GM12878 (cell line): Measurements from ENCODE around the gene C6orf62. TPM values are rescaled to one million over a fixed set of nuclear protein-coding genes. Genes with fewer than 3 reads are reported as not detected.

Source experiments
- ATAC-seq: fragments of 200-7000 bp; cut with Tn5 transposase; 3 replicates; pipeline ENCODE4 v1.9.1; 2020; ENCODE audit warnings: mild to moderate bottlenecking, moderate library complexity
- BruUV-seq: library from RNA; stranded (reverse); fragments of 400-500 nt; replicated peaks from 2 replicates; lab custom pipeline; 2021; lab: Mats Ljungman, UMichigan
- CTCF ChIA-PET: fragments of 300-600 bp; sonication (Branson Sonifier 250); formaldehyde crosslinking; extraction: SDS; loops from one replicate; lab custom pipeline; 2021; ENCODE audit warnings: inconsistent platforms; lab: Yijun Ruan, JAX
- POLR2A ChIA-PET: fragments of 350-600 bp; formaldehyde crosslinking; extraction: SDS; loops from one replicate; lab custom pipeline; 2021; ENCODE audit warnings: inconsistent platforms; lab: Charles Lee
- RAD21 ChIA-PET: fragments of 300-600 bp; sonication (Branson Sonifier 250); formaldehyde crosslinking; loops from one replicate; lab custom pipeline; 2023; ENCODE audit warnings: antibody characterized with exemption; ENCODE audit not compliant: unreplicated experiment; lab: Charles Lee
- SMC1A ChIA-PET: fragments of 300-600 bp; sonication (Branson Sonifier 250); formaldehyde crosslinking; loops from one replicate; lab custom pipeline; 2023; ENCODE audit not compliant: unreplicated experiment, uncharacterized antibody; lab: Charles Lee
- DNase-seq: peaks from one replicate; pipeline ENCODE4 v3.0.0-alpha.2; 2011; ENCODE audit warnings: low read depth, low spot score
- FAIRE-seq: peaks from 3 replicates; lab custom pipeline; 2011; peaks lifted over from hg19 to GRCh38; lab: Jason Lieb, UNC
- H2AFZ ChIP-seq: 2 replicates; pipeline ENCODE4 v1.6.0; 2011; ENCODE audit warnings: low read depth, low read length, control low read depth; ENCODE audit not compliant: control insufficient read depth
- H3K27ac ChIP-seq: 2 replicates; pipeline ENCODE4 v1.5.1; 2011; ENCODE audit warnings: control low read depth; ENCODE audit not compliant: control insufficient read depth, insufficient read depth
- H3K27me3 ChIP-seq, 2 experiments: replicated peaks in 1 of 2; 2 replicates each; pipeline versions ENCODE4 v1.6.0 to v1.6.1; 2011; ENCODE audit warnings: low read length in 1 of 2; ENCODE audit not compliant: control insufficient read depth in 2 of 2, insufficient read depth in 2 of 2
- H3K36me3 ChIP-seq, 2 experiments: 2 replicates each; pipeline ENCODE4 v1.5.1; 2011; ENCODE audit warnings: low read length in 1 of 2; ENCODE audit not compliant: control insufficient read depth in 2 of 2, insufficient read depth in 2 of 2
- H3K4me1 ChIP-seq: 2 replicates; pipeline ENCODE4 v1.6.1; 2011; ENCODE audit warnings: mild to moderate bottlenecking, low read length, moderate library complexity, mixed read lengths; ENCODE audit not compliant: control insufficient read depth, insufficient read depth
- H3K4me2 ChIP-seq: 2 replicates; pipeline ENCODE4 v1.6.0; 2011; ENCODE audit warnings: control low read depth; ENCODE audit not compliant: control insufficient read depth, insufficient read depth
- H3K4me3 ChIP-seq: fragments of 200-600 bp; sonication (generic); 2 replicates; pipeline ENCODE4 v1.5.1; 2016
- H3K79me2 ChIP-seq: 2 replicates; pipeline ENCODE4 v1.6.0; 2011; ENCODE audit warnings: low read length; ENCODE audit not compliant: control insufficient read depth, insufficient read depth
- H3K9ac ChIP-seq: 2 replicates; pipeline ENCODE4 v1.8.0; 2011; ENCODE audit warnings: low read length, control low read depth, mixed read lengths; ENCODE audit not compliant: control insufficient read depth, insufficient read depth
- H3K9me3 ChIP-seq: replicated peaks from 3 replicates; pipeline ENCODE4 v1.5.1; 2011; ENCODE audit warnings: mild to moderate bottlenecking, low read length; ENCODE audit not compliant: control insufficient read depth, insufficient read depth
- H4K20me1 ChIP-seq: 2 replicates; pipeline ENCODE4 v1.6.0; 2011; ENCODE audit not compliant: control insufficient read depth, insufficient read depth
- ATF7 ChIP-seq: fragments of 450-650 bp; IDR thresholded peaks from 2 replicates; pipeline ENCODE4 v1.6.1; 2016; ENCODE audit warnings: low read depth, mild to moderate bottlenecking
- CEBPB ChIP-seq, 2 experiments: fragments of 150-350 bp in 1 of 2; IDR thresholded peaks; 2 replicates each; pipeline ENCODE4 v1.6.1; 2012 to 2014; ENCODE audit warnings: low read depth in 2 of 2, low read length in 2 of 2, borderline replicate concordance in 1 of 2, inconsistent platforms in 1 of 2
- FOXM1 ChIP-seq: IDR thresholded peaks from 2 replicates; pipeline ENCODE4 v1.6.1; 2012; ENCODE audit warnings: low read depth, mild to moderate bottlenecking, inconsistent platforms, low read length, moderate library complexity
- GATAD2B ChIP-seq: fragments of 450-650 bp; conservative IDR thresholded peaks from 2 replicates; pipeline ENCODE4 v1.6.1; 2017; ENCODE audit warnings: low read depth, mild to moderate bottlenecking, moderate library complexity
- IKZF1 ChIP-seq: fragments of 450-650 bp; conservative IDR thresholded peaks from 2 replicates; pipeline ENCODE4 v1.6.1; 2017; ENCODE audit warnings: antibody characterized with exemption, mild to moderate bottlenecking
- JUNB ChIP-seq: IDR thresholded peaks from 2 replicates; pipeline ENCODE4 v1.6.1; 2016; ENCODE audit warnings: antibody characterized with exemption, mild to moderate bottlenecking
- NFIC ChIP-seq: IDR thresholded peaks from 2 replicates; pipeline ENCODE4 v1.6.1; 2012; ENCODE audit warnings: low read depth, mild to moderate bottlenecking, inconsistent platforms, low read length, moderate library complexity
- RAD21 ChIP-seq: IDR thresholded peaks from 2 replicates; pipeline ENCODE4 v1.6.1; 2011; ENCODE audit warnings: mild to moderate bottlenecking, low read depth, low read length, moderate library complexity; ENCODE audit not compliant: insufficient read depth
- SMARCA5 ChIP-seq: fragments of 450-650 bp; IDR thresholded peaks from 2 replicates; pipeline ENCODE4 v1.6.1; 2017; ENCODE audit warnings: mild to moderate bottlenecking
- SUPT20H ChIP-seq: IDR thresholded peaks from 2 replicates; pipeline ENCODE4 v1.6.1; 2011; ENCODE audit warnings: low read depth, mild to moderate bottlenecking, low read length, moderate library complexity, borderline replicate concordance; ENCODE audit not compliant: control insufficient read depth
- TCF3 ChIP-seq: IDR thresholded peaks from 2 replicates; pipeline ENCODE4 v1.6.1; 2012; ENCODE audit warnings: low read depth, mild to moderate bottlenecking, low read length, borderline replicate concordance; ENCODE audit not compliant: insufficient read depth
- YBX1 ChIP-seq: fragments of 450-650 bp; IDR thresholded peaks from 2 replicates; pipeline ENCODE4 v1.6.1; 2016; ENCODE audit warnings: antibody characterized with exemption
- ZBED1 ChIP-seq: IDR thresholded peaks from 2 replicates; pipeline ENCODE4 v1.6.1; 2016; ENCODE audit warnings: borderline replicate concordance
- ZSCAN29 ChIP-seq: fragments of 450-650 bp; IDR thresholded peaks from 2 replicates; pipeline ENCODE4 v1.6.1; 2017; ENCODE audit warnings: mild to moderate bottlenecking, moderate library complexity
- WGBS: methylation state at CpG from one replicate; pipeline ENCODE4 v1.1.6; 2016; ENCODE audit warnings: low lambda C conversion rate; ENCODE audit not compliant: insufficient replicate concordance, insufficient coverage; ENCODE audit errors: missing lambda C conversion rate; 5-methylcytosine and 5-hydroxymethylcytosine counted together
- in situ Hi-C: fragments of 300-500 bp; cut with MboI; formaldehyde crosslinking; loops from 9 replicates; pipeline ENCODE4 v1.14.3; 2018; ENCODE audit warnings: mixed read lengths
- intact Hi-C: fragments of 100-400 bp; cut with micrococcal nuclease; formaldehyde crosslinking; loops from one replicate; pipeline ENCODE4 v1.14.2; 2022; ENCODE audit not compliant: unreplicated experiment
- polyA plus RNA-seq, 11 experiments: library from polyadenylated mRNA; depleted of rRNA in 4 of 11; unstranded in 6 of 11; stranded (reverse) in 5 of 11; fragments of >200 nt; fragmentation: Nextera tagmentation in 4 of 11; fragmentation: Illumina TruSeq in 1 of 11; extraction: Ambion mirVana in 4 of 11; extraction: Trizol in 1 of 11; gene quantifications; 1 replicate in 1 of 11; 2 replicates in 10 of 11; pipeline versions ENCODE4 v1.2.1 to v1.2.3, GENCODE V29; 2011 to 2016; ENCODE audit warnings: inconsistent platforms in 2 of 11, missing spikeins in 2 of 11, low read depth in 1 of 11
- total RNA-seq, 4 experiments: library from RNA; depleted of rRNA in 3 of 4; stranded (reverse); fragments of >200 nt in 3 of 4; fragmentation: Illumina TruSeq in 1 of 4; extraction: Trizol in 1 of 4; gene quantifications; 2 replicates each; pipeline versions ENCODE4 v1.2.1 to v1.2.3, GENCODE V29; 2013 to 2021
- TF ChIP-seq, protein P1 (sequence below): fragments of 450-650 bp; IDR thresholded peaks from 2 replicates; pipeline ENCODE4 v1.6.1; 2017; ENCODE audit warnings: mild to moderate bottlenecking, moderate library complexity
- TF ChIP-seq, protein P2 (sequence below): fragments of 450-650 bp; formaldehyde crosslinking; IDR thresholded peaks from 2 replicates; pipeline ENCODE4 v1.4.0; 2022; ENCODE audit warnings: mild to moderate bottlenecking, moderate library complexity

C6orf62 gene
- total and polyA plus RNA-seq, 10 of the 15 experiments (the other 5 are each of a cell fraction or from before 2014, with no cell fraction given) = 55.6 to 565 (median 126) TPM

DNA sequence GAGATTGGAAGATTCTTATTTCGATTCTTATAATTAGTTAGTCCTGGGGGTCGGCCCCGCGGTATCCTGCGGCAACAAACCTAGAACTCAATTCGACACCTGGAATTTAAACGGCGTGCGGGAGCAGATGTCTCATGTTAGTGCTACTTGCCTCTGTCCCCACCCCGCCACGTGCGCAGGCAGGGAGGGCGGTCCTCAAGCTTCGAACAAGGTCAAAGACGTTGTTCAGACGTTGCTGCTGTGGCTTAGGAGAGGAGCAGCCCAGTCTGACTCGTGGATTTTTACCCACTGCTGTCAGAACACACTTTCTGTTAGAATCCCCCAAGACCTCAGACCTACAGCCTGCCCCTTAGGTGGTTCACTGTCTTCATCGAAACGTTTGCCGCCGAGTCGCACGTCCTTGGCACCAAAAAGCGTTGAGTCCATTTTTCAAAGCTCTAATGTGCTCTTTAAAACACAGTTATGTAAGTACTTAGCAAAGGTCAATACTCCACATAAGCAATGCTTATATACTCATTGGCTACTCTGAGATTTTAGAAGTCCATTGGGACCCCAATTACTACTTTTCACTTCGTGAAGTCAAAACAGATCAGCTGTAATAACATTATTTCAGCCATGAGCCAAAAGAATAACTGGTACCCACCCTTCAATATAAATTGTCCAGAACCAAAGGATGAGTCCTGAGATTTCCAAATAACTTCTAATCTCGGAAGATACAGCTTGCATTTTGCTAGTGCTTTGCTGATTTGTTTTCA lies 2.7 kb upstream of the C6orf62 start:
- ChIA-PET POLR2A (interaction anchor here (0.5 to 2.1 kb wide), 12 partner anchors 14 to 293 kb away, joined by 3 to 17 read pairs (median 4); partner anchors contain the start of genes ACOT13, GMNN and TDP2), CTCF (interaction anchor here (0.6 to 1.2 kb wide), 9 partner anchors 21 to 297 kb away, joined by 3 to 6 read pairs (median 3); partner anchors contain the start of genes ACOT13 and TDP2), SMC1A (interaction anchor here (0.6 to 2.1 kb wide), 20 partner anchors 8 to 466 kb away, joined by 3 to 17 read pairs (median 4); partner anchors contain the start of genes ACOT13, GMNN and TDP2), RAD21 (interaction anchor here (0.8 to 1.7 kb wide), 10 partner anchors 21 to 270 kb away, joined by 3 to 11 read pairs (median 4); partner anchors contain the start of gene ALDH5A1)
- intact Hi-C loops = loop anchor here (1.0 to 5.0 kb wide), 5 partner anchors 22 to 211 kb away; partner anchors contain the start of genes ACOT13, GMNN and TDP2
- Histone ChIP-seq H3K79me2 (peaks cover 40% of the 10 kb centered on the region), H3K4me2 (peak overlapping the region; percentile 82), H3K4me3 (peak overlapping the region; percentile 67), H3K36me3 (peaks cover 0 to 10% of the 10 kb centered on the region in 2 experiments; a peak in 3 of 4 replicates), H3K27me3 (no peaks in the 10 kb centered on the region), H3K4me1 (no peaks in the 10 kb centered on the region; the same call in 1 of the 2 replicates), H4K20me1 (peaks cover 7% of the 10 kb centered on the region; the same call in 1 of the 2 replicates), H3K9me3 (no peaks in the 10 kb centered on the region), H2AFZ (peak overlapping the region; percentile 85), H3K27ac (peak overlapping the region; percentile 95), H3K9ac (peak overlapping the region; percentile 99)
- no peak for FAIRE-seq
- 2% methylated on average over 26 of the region's 26 CpGs for WGBS
- BruUV-seq = TSS peak; percentile 99
- in situ Hi-C loops = loop anchor here (25.0 kb wide), 1 partner anchor 659 kb away; no protein-coding TSS in a partner anchor
- ATAC-seq = peak; percentile 72
- DNase-seq = no peak
- TF ChIP-seq TCF3 (no peak), ZBED1 (no peak; the same call in 1 of the 2 replicates), FOXM1 (no peak), IKZF1 (0 out of 2 replicates have a peak, but pooled peaks have one; percentile 0), JUNB (no peak), SMARCA5 (peak; percentile 82; the same call in 1 of the 2 replicates), ZSCAN29 (no peak), NFIC (peak; percentile 11; the same call in 1 of the 2 replicates), ATF7 (no peak), YBX1 (no peak), SUPT20H (no peak), RAD21 (no peak), GATAD2B (peak; percentile 64; the same call in 1 of the 2 replicates), CEBPB (IDR thresholded peaks at IDR 0.05; ENCODE audit: borderline replicate concordance in 1 of 2, low read depth in 2 of 2, low read length in 2 of 2) (no peak)
- TF ChIP-seq, protein P1, sequence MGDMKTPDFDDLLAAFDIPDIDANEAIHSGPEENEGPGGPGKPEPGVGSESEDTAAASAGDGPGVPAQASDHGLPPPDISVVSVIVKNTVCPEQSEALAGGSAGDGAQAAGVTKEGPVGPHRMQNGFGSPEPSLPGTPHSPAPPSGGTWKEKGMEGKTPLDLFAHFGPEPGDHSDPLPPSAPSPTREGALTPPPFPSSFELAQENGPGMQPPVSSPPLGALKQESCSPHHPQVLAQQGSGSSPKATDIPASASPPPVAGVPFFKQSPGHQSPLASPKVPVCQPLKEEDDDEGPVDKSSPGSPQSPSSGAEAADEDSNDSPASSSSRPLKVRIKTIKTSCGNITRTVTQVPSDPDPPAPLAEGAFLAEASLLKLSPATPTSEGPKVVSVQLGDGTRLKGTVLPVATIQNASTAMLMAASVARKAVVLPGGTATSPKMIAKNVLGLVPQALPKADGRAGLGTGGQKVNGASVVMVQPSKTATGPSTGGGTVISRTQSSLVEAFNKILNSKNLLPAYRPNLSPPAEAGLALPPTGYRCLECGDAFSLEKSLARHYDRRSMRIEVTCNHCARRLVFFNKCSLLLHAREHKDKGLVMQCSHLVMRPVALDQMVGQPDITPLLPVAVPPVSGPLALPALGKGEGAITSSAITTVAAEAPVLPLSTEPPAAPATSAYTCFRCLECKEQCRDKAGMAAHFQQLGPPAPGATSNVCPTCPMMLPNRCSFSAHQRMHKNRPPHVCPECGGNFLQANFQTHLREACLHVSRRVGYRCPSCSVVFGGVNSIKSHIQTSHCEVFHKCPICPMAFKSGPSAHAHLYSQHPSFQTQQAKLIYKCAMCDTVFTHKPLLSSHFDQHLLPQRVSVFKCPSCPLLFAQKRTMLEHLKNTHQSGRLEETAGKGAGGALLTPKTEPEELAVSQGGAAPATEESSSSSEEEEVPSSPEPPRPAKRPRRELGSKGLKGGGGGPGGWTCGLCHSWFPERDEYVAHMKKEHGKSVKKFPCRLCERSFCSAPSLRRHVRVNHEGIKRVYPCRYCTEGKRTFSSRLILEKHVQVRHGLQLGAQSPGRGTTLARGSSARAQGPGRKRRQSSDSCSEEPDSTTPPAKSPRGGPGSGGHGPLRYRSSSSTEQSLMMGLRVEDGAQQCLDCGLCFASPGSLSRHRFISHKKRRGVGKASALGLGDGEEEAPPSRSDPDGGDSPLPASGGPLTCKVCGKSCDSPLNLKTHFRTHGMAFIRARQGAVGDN = peak; percentile 96
- TF ChIP-seq, protein P2, sequence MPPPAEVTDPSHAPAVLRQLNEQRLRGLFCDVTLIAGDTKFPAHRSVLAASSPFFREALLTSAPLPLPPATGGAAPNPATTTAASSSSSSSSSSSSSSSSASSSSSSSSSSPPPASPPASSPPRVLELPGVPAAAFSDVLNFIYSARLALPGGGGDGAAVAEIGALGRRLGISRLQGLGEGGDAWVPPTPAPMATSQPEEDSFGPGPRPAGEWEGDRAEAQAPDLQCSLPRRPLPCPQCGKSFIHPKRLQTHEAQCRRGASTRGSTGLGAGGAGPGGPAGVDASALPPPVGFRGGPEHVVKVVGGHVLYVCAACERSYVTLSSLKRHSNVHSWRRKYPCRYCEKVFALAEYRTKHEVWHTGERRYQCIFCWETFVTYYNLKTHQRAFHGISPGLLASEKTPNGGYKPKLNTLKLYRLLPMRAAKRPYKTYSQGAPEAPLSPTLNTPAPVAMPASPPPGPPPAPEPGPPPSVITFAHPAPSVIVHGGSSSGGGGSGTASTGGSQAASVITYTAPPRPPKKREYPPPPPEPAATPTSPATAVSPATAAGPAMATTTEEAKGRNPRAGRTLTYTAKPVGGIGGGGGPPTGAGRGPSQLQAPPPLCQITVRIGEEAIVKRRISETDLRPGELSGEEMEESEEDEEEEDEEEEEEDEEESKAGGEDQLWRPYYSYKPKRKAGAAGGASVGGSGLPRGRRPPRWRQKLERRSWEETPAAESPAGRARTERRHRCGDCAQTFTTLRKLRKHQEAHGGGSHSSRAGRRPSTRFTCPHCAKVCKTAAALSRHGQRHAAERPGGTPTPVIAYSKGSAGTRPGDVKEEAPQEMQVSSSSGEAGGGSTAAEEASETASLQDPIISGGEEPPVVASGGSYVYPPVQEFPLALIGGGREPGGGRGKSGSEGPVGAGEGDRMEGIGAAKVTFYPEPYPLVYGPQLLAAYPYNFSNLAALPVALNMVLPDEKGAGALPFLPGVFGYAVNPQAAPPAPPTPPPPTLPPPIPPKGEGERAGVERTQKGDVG (CRISPR knock-in tag) = no peak
